Mesothelial cell of epicardium (in vitro differentiated cells): ENCODE data around the gene SSH2. TPM values are rescaled to one million over a fixed set of nuclear protein-coding genes. Genes with fewer than 3 reads are reported as not detected.
"Not testable (repeated sequence)": the region's sequence is repeated elsewhere in the genome, so short reads cannot be mapped to it uniquely, and the experiment has no call there.

Source experiments
- DNase-seq, 2 experiments: peaks; one replicate each; pipeline ENCODE4 v3.0.0; 2021; ENCODE audit warnings: low spot score in 2 of 2; ENCODE audit not compliant: unreplicated experiment in 2 of 2
- H3K27ac Mint-ChIP-seq: 2 replicates; pipeline ENCODE4 v1.8.0; 2021; ENCODE audit warnings: mixed read lengths
- H3K27me3 Mint-ChIP-seq: 2 replicates; pipeline ENCODE4 v1.8.0; 2021; ENCODE audit warnings: low read depth, mixed read lengths
- H3K36me3 Mint-ChIP-seq: 2 replicates; pipeline ENCODE4 v1.8.0; 2021; ENCODE audit warnings: mixed read lengths
- H3K4me1 Mint-ChIP-seq: 2 replicates; pipeline ENCODE4 v1.8.0; 2021; ENCODE audit warnings: mixed read lengths
- H3K4me3 Mint-ChIP-seq: 2 replicates; pipeline ENCODE4 v1.8.0; 2021; ENCODE audit warnings: mild to moderate bottlenecking, moderate library complexity, mixed read lengths
- H3K9me3 Mint-ChIP-seq: 2 replicates; pipeline ENCODE4 v1.8.0; 2021; ENCODE audit warnings: mixed read lengths
- CTCF ChIP-seq: fragments of 200-600 bp; sonication (generic); IDR thresholded peaks from one replicate; pipeline ENCODE4 v1.5.0; 2021; ENCODE audit warnings: antibody characterized with exemption; ENCODE audit not compliant: unreplicated experiment
- total RNA-seq: library from RNA; stranded (reverse); gene quantifications from 3 replicates; pipeline ENCODE4 v1.2.1, GENCODE V29; 2021

SSH2 gene
- total RNA-seq, 1 donor from 2014 or later: 23.7 TPM

GRCh38 chr17:29968271-29968670 is 38.2 kb upstream of the SSH2 start:
- Mint-ChIP-seq H3K27ac (no peak overlapping the region), H3K36me3 (no peaks in the 10 kb centered on the region), H3K4me3 (no peak overlapping the region), H3K9me3 (peaks cover 9% of the 10 kb centered on the region), H3K4me1 (no peaks in the 10 kb centered on the region), H3K27me3 (no peaks in the 10 kb centered on the region)
- no peak for DNase-seq
- no peak for TF ChIP-seq CTCF

- H3K27me3 Mint-ChIP-seq: no peaks in the 10 kb centered on the region
- H3K4me1 Mint-ChIP-seq: no peaks in the 10 kb centered on the region
- no peak overlapping the region for H3K4me3 Mint-ChIP-seq
- DNase-seq: no peak
- no peak for TF ChIP-seq CTCF
- H3K27ac Mint-ChIP-seq: no peak overlapping the region
- H3K9me3 Mint-ChIP-seq: peaks cover 19% of the 10 kb centered on the region
- H3K36me3 Mint-ChIP-seq: peaks cover 2% of the 10 kb centered on the region
Observed at GRCh38 chr17:29962656-29963055, 32.6 kb upstream of the SSH2 start.

- DNase-seq: no peak
- H3K4me3 Mint-ChIP-seq: no peak overlapping the region
- H3K27ac Mint-ChIP-seq: no peak overlapping the region
- H3K36me3 Mint-ChIP-seq: peaks cover 2% of the 10 kb centered on the region
- TF ChIP-seq CTCF: no peak
- H3K27me3 Mint-ChIP-seq: no peaks in the 10 kb centered on the region
- peaks cover 26% of the 10 kb centered on the region for H3K9me3 Mint-ChIP-seq
- H3K4me1 Mint-ChIP-seq: no peaks in the 10 kb centered on the region
Observed at GRCh38 chr17:29959658-29960337, 29.8 kb upstream of the SSH2 start.

GRCh38 chr17:29958947-29959657 is 29.1 kb upstream of the SSH2 start:
- H3K4me1 Mint-ChIP-seq: no peaks in the 10 kb centered on the region
- no peaks in the 10 kb centered on the region for H3K27me3 Mint-ChIP-seq
- H3K27ac Mint-ChIP-seq: no peak overlapping the region
- no peak overlapping the region for H3K4me3 Mint-ChIP-seq
- TF ChIP-seq CTCF: no peak
- peaks cover 2% of the 10 kb centered on the region for H3K36me3 Mint-ChIP-seq
- no peak for DNase-seq
- H3K9me3 Mint-ChIP-seq: peaks cover 29% of the 10 kb centered on the region

- H3K4me1 Mint-ChIP-seq, DNase-seq, H3K36me3 Mint-ChIP-seq, H3K27me3 Mint-ChIP-seq, H3K4me3 Mint-ChIP-seq, H3K27ac Mint-ChIP-seq: not testable (repeated sequence)
- H3K9me3 Mint-ChIP-seq: peaks cover 33% of the 10 kb centered on the region
Observed at GRCh38 chr17:29957488-29957887, 27.5 kb upstream of the SSH2 start.

GRCh38 chr17:29956225-29956624 is 26.2 kb upstream of the SSH2 start:
- Mint-ChIP-seq H3K4me3 (no peak overlapping the region), H3K4me1 (no peaks in the 10 kb centered on the region), H3K36me3 (peaks cover 5% of the 10 kb centered on the region), H3K9me3 (peaks cover 32% of the 10 kb centered on the region), H3K27ac (no peak overlapping the region), H3K27me3 (no peaks in the 10 kb centered on the region)
- TF ChIP-seq CTCF: no peak
- no peak for DNase-seq
